Measurements from ENCODE around the gene MOV10L1.
"Not testable (repeated sequence)": the region's sequence is repeated elsewhere in the genome, so short reads cannot be mapped to it uniquely, and the experiment has no call there.

MOV10L1 gene

DNA sequence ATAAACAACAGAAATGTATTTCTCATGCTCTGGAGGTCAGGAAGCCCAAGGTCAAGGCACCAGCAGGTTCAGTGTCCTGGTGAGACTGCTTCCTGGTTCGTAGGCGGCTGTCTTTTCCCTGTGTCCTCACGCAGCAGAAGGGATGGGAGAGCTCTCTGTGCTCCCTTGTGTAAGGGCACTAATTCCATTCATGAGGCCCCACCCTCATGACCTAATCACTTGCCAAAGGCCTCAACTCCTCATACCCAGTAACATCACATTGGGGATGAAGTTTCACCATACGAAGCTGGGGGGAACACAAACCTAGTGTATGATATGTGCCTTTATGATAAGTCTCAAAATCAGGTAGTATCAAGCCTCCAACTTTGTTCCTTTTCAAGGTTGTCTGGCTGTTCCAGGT, 42.1 kb downstream of the MOV10L1 start:
- no peak for DNase-seq (ENCODE audit: low read depth in 2 of 2, low spot score in 1 of 2)

DNA sequence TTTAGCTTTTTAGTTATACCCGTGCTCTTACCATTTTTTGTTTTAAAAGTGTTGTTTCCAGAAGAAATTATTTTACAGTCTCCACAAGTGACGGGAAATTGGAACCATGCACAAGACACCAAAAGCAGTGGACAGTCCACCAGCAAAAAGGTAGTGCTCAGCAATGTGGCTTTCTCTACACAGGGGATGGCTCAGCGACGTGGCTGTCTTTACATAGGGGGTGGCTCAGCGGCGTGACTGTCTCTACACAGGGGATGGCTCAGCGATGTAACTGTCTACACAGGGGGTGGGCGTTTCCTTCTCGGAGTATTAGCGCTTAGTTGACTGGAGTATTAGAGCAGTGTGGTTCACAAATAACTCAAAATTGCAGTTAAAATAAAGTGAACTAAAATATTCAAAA, 44.7 kb downstream of the MOV10L1 start:
- DNase-seq (ENCODE audit: low read depth in 2 of 2, low spot score in 1 of 2), result no peak

- DNase-seq (ENCODE audit: low read depth in 2 of 2, low spot score in 1 of 2), result no peak
Observed at GRCh38 chr22:50136581-50137015, 46.8 kb downstream of the MOV10L1 start.

GRCh38 chr22:50137277-50137676, 47.5 kb downstream of the MOV10L1 start:
- not testable (repeated sequence) for DNase-seq (ENCODE audit: low read depth in 2 of 2, low spot score in 1 of 2)

DNA sequence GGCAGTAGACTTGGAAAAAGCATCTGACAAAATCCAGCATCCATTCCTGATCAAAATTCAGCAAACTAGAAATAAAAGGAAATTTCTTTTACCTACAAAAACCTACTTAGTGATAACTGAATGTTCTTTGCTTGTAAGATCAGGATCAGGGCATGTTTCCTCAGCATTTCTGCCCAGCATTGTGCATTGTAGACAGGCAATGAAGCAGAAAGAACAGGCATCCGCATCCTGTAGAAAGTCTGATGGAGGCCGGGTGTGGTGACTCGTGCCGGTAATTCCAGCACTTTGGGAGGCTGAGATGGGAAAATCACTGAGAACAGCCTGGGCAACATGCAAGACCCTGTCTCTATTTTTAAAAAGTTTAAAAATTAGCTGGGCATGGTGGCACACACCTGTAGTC, 48.2 kb downstream of the MOV10L1 start:
- no peak for DNase-seq (ENCODE audit: low read depth in 2 of 2, low spot score in 1 of 2)

GRCh38 chr22:50138988-50139387, 49.2 kb downstream of the MOV10L1 start:
- DNase-seq (ENCODE audit: low read depth in 2 of 2, low spot score in 1 of 2), result no peak

DNA sequence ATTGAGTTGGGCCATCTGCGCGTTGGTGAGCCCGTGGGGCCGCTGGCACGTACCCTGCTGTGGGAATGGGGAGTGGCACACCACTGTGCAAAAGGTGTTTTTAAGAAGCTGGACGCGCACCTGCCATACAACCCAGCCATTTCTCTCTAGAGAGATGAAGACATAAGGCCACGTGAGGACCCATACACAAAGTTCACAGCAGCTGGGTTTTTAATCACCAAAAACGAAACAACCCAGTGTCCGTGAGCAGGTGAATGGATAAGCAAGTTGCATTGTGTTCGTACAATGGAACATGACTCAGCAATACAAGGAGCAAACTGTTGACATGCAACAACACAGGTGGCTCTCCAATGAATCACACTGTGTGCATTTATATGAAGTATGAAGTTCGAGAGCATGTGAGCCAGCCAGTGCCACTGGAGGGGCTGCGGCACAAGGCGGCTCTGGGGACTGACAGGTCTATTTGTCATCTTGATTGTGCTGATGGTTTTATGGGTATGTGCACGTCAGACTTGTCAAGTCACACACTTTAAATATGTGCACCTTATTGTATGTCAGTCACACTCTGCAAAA, 50.1 kb downstream of the MOV10L1 start:
- no peak for DNase-seq (ENCODE audit: low read depth in 2 of 2, low spot score in 1 of 2)

DNA sequence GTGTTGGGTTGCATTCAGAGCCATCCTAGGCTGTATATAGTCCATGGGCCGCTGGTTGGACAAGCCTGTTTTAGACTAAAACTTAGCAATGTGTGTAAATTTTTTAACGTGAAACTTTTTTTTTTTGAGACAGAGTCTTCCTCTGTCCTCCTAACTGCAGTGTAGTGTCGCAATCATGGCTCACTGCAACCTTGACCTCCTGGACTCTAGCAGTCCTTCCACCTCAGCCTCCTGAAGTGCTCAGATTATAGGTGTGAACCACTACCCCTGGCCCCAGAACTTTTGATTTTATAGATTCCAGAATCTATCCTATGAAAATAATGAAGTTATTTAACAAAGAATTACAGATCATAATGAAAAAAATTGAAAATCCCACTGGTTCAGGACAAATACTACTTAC, 50.8 kb downstream of the MOV10L1 start:
- no peak for DNase-seq (ENCODE audit: low read depth in 2 of 2, low spot score in 1 of 2)

GRCh38 chr22:50141462-50141861, 51.7 kb downstream of the MOV10L1 start:
- DNase-seq (ENCODE audit: low read depth in 2 of 2, low spot score in 1 of 2), result no peak

GRCh38 chr22:50141891-50142363, 52.1 kb downstream of the MOV10L1 start:
- DNase-seq (ENCODE audit: low read depth in 2 of 2, low spot score in 1 of 2), result no peak

DNA sequence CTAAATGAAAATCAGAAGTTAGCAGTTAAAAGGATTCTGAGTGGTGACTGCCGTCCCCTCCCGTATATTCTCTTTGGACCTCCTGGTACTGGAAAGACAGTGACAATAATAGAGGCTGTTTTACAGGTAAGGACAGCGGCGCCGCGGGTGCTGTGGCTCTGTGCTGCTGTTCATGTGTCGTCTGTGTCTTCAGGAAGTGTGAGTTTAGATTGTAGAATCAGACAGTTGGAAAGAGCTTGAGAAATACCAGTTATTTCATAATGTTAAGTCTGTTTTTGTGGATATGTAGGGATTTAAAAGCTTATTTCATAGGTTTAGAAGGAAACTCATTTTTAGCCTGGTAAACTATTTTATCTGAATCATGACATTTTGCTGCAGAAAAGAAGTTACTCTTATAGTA, 53.3 kb downstream of the MOV10L1 start:
- DNase-seq (ENCODE audit: low read depth in 2 of 2, low spot score in 1 of 2), result no peak

GRCh38 chr22:50144005-50144614, 54.3 kb downstream of the MOV10L1 start:
- DNase-seq (ENCODE audit: low read depth in 2 of 2, low spot score in 1 of 2), result no peak

DNA sequence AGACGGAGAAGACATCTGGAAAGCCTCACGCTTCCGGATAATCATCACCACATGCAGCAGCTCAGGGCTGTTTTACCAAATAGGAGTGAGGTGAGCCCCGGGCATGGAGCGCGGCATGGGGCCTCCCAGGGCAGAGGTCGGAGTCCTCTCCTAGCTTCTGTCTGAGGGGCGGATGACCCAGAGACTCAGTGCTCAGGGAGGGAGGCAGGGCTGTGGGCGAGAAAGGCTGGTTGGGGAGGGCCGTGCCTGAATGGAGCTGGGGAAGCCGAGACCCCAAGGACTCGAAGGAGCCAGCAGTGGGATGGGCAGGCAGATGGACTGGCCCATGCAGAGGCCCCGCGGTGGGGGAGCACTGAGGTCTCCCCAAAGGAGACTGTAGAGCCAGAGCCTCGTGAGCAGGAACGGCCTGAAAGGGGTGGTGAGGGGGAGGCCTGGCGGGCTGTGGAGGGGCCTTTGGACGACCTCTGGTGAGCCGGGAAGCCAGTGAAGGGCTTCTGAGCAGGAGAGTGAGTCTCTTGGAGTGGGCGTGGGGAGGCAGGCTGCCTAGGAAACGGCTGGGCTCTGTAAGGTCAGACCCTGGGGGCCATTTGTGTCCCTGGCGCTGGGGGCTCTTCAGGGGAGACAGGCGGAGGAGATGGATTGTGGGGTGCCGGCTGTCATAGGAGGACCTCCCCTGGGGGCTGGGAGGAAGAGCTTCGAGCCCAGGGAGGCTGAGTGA, 56.1 kb downstream of the MOV10L1 start:
- no peak for DNase-seq (ENCODE audit: low read depth in 2 of 2, low spot score in 1 of 2)

DNA sequence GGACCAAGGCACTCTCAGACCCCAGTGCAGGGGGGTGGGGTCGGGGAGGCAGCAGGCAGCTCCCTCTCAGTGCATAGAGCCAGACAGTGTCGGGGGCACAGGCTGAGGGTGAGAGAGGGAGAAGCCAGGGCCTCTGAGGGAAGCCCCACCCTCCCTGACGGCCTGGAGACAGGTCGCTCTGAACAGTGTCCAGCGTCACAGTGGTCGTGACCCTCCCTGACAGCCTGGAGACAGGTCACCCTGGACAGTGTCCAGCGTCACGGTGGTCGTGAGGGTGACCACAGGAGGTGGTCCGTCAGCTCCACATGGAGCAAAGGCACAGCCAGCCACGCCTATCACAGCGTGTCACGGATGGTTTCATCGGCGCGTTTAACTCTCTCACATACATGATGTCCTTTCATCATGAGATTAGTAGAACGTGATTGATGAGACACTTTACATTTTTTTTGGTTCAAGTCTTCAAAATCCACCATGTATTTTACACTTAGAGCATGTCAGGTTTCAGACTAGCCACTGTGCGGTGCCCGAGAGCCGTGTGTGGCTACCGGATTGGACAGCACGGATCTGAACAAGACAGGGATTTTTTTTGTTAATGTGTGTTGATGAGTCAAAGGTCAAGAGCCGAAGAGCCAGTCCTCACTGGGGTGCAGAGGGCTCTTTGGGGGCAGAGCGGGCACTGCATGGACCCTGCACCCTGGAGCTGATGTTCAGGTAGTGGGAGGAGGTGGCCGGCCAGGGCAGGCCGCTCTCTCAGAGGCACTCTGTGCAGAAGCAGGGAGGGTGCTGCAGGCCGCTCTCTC, 56.8 kb downstream of the MOV10L1 start:
- no peak for DNase-seq (ENCODE audit: low read depth in 2 of 2, low spot score in 1 of 2)

DNA sequence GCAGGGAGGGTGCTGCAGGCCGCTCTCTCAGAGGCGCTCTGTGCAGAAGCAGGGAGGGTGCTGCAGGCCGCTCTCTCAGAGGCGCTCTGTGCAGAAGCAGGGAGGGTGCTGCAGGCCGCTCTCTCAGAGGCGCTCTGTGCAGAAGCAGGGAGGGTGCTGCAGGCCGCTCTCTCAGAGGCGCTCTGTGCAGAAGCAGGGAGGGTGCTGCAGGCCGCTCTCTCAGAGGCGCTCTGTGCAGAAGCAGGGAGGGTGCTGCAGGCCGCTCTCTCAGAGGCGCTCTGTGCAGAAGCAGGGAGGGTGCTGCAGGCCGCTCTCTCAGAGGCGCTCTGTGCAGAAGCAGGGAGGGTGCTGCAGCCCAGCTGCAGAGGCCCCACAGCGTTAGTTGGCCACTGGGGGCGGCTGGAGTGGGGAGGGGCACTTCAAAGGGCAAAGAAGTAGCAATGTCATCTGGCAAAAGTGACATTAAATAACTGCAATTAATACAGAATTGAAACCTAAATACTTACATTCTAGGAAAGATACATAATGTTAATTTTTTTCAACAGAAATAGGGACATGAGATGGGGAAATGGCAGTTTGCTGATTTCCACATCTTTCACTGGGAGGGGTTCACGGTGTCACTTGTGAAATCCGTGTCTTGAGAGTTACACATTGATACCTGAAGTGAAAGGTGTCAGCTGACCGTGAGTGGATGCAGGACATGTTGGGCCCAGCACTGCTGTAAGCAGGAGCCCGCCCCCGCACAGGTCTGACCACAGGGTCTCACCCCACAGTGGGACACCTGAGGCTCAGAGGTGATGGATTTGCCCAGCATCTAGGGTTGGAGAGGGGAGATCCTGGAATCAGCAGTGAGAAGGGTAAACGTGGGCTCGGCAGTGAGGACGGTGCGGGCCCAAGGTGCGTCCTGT, 57.7 kb downstream of the MOV10L1 start:
- not testable (repeated sequence) for DNase-seq (ENCODE audit: low read depth in 2 of 2, low spot score in 1 of 2)

DNA sequence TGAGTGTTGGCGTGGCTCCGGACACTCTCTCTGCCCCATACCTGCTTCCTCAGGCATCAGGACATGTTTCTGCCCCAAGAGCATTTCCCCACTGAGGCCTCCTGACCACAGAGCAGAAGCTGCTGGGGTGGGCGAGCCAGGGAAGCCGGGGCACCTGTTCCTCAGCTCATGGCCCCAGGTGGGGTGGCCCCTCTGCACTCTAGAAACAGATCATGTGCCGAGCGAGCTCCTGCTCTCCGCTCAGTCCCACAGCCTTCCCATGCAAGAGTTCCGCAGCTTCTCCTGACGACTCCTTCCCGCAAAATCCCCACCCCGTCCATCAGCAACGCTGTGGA, 58.3 kb downstream of the MOV10L1 start:
- no peak for DNase-seq (ENCODE audit: low read depth in 2 of 2, low spot score in 1 of 2)

DNA sequence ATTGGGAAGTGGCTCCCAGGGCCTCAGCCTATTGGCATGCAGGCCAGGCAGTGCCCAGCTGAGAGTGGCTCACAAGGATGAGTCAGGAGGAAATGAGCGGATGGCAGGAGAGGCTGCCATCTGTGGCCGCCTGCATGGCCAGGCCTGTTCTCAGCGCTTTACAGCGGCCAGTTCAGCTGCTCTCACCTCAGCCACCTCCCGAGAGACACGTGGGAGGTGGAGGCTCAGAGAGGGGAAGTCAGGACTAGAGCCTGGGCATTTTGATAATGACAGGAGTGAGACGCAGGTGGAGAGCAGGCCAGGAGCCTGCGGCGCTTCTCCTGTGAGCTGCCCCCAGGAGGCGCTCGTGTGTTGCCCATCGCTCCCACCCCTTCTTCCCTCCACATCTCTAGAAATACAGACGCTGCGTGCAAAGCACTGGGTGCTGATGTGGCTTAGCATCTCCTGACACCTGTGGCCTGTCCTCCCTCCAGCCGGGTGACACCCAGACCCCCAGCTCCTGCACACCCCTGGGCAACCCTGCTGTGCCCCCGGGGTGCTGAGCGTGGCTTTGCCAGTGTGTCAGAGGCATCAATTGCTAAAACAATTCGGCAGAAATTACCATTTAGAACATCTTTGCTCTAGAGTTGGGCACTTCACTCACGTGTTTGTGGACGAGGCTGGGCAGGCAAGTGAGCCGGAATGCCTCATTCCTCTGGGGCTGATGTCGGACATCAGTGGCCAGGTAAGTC, 59.4 kb downstream of the MOV10L1 start:
- DNase-seq (ENCODE audit: low read depth in 2 of 2, low spot score in 1 of 2), result peak; percentile 34 to 57

- DNase-seq (ENCODE audit: low read depth in 2 of 2, low spot score in 1 of 2), result no peak
Observed at GRCh38 chr22:50150161-50151129, 60.6 kb downstream of the MOV10L1 start.

Measured in stimulated activated CD8-positive, alpha-beta memory T cell treated with anti-CD3 and anti-CD28 coated beads, Interleukin-4, amount 100 ng/mL, for 1 hour (primary cell).